SJCRH30 (cell line): ENCODE data around the gene ATMIN. TPM values are rescaled to one million over a fixed set of nuclear protein-coding genes. Genes with fewer than 3 reads are reported as not detected.

Experiments used
- total RNA-seq: library from RNA; depleted of rRNA; stranded (reverse); fragments of >200 nt; shearing (Covaris generic); gene quantifications from 2 replicates; pipeline ENCODE4 v1.2.3, GENCODE V29; 2014; rRNA removed

The ATMIN gene
- total RNA-seq, 1 experiment from 2014 or later: 24.3 TPM

Other genes starting within 250 kb of the ATMIN start
- gene CDYL2, start 231.2 kb upstream of the ATMIN start, total RNA-seq: 0.05 and 0.14 TPM in 2 replicates
- 79.0 and 85.1 TPM in 2 replicates for gene CMC2, start 29.0 kb upstream of the ATMIN start, total RNA-seq
- 77.4 and 88.0 TPM in 2 replicates for gene CENPN, start 28.6 kb upstream of the ATMIN start, total RNA-seq
- 0.23 and 0.32 TPM in 2 replicates for gene C16orf46, start 41.4 kb downstream of the ATMIN start, total RNA-seq
- 54.7 and 56.2 TPM in 2 replicates for gene GCSH, start 60.6 kb downstream of the ATMIN start, total RNA-seq
- gene BCO1, start 202.8 kb downstream of the ATMIN start, total RNA-seq: not detected in 2 replicates